HepG2 (cell line): ENCODE results near the gene CCDC136. TPM values are rescaled to one million over a fixed set of nuclear protein-coding genes. Genes with fewer than 3 reads are reported as not detected.

ENCODE experiments used
- ATAC-seq: fragments of 200-7000 bp; cut with Tn5 transposase; 3 replicates; pipeline ENCODE4 v1.9.1; 2020; ENCODE audit warnings: mild to moderate bottlenecking, moderate library complexity
- BruUV-seq: library from RNA; stranded (reverse); fragments of 400-500 nt; replicated peaks from 2 replicates; lab custom pipeline; 2021; lab: Mats Ljungman, UMichigan
- CTCF ChIA-PET: fragments of 300-600 bp; formaldehyde crosslinking; extraction: SDS; loops from one replicate; lab custom pipeline; 2021; ENCODE audit warnings: low total read pairs, inconsistent platforms, low intra/inter-chr PET ratio; lab: Yijun Ruan, JAX
- POLR2A ChIA-PET: fragments of 350-600 bp; sonication (Branson Sonifier 250); formaldehyde crosslinking; loops from one replicate; lab custom pipeline; 2020; ENCODE audit warnings: antibody characterized with exemption, inconsistent platforms; lab: Yijun Ruan, JAX
- DNase-seq: peaks from one replicate; pipeline ENCODE4 v3.0.0-alpha.2; 2015; ENCODE audit warnings: low spot score
- FAIRE-seq: peaks from 3 replicates; lab custom pipeline; 2011; peaks lifted over from hg19 to GRCh38; lab: Jason Lieb, UNC
- H2AFZ ChIP-seq: one replicate; pipeline ENCODE4 v1.6.1; 2011; ENCODE audit warnings: low read length, inconsistent platforms
- H3K27ac ChIP-seq: fragments of 300-600 bp; 3 replicates; pipeline ENCODE4 v1.8.0; 2011; ENCODE audit warnings: mixed run types, mild to moderate bottlenecking, mixed read lengths, low read length, inconsistent platforms; ENCODE audit not compliant: insufficient read depth; ENCODE audit errors: extremely low read length
- H3K27me3 ChIP-seq, 2 experiments: fragments of 200-600 bp in 1 of 2; 2 replicates in 1 of 2; 3 replicates in 1 of 2; pipeline versions ENCODE4 v1.6.0 to v1.8.0; 2011; ENCODE audit warnings: low read length in 2 of 2, mild to moderate bottlenecking in 2 of 2, moderate library complexity in 2 of 2, inconsistent platforms in 1 of 2; ENCODE audit not compliant: insufficient read depth in 2 of 2, control insufficient read depth in 1 of 2
- H3K36me3 ChIP-seq, 2 experiments: fragments of 200-600 bp in 1 of 2; replicated peaks in 1 of 2; 2 replicates in 1 of 2; 3 replicates in 1 of 2; pipeline versions ENCODE4 v1.5.1 to v1.8.0; 2011; ENCODE audit warnings: low read length in 2 of 2, inconsistent platforms in 1 of 2; ENCODE audit not compliant: insufficient read depth in 2 of 2, control insufficient read depth in 1 of 2
- H3K4me1 ChIP-seq: 2 replicates; pipeline ENCODE4 v1.5.1; 2012; ENCODE audit warnings: low read length, inconsistent platforms; ENCODE audit not compliant: insufficient read depth
- H3K4me2 ChIP-seq: 2 replicates; pipeline ENCODE4 v1.6.0; 2011; ENCODE audit warnings: low read depth, low read length, inconsistent platforms
- H3K4me3 ChIP-seq, 3 experiments: fragments of 200-600 bp in 1 of 3; sonication (generic), shearing (Covaris generic) in 1 of 3; replicated peaks in 1 of 3; 2 replicates each; pipeline ENCODE4 v1.5.1; 2011 to 2016; ENCODE audit warnings: low read length in 3 of 3, inconsistent platforms in 2 of 3, low read depth in 2 of 3, mild to moderate bottlenecking in 2 of 3, control low read depth in 1 of 3, mixed read lengths in 1 of 3; ENCODE audit not compliant: insufficient read depth in 1 of 3
- H3K79me2 ChIP-seq: one replicate; pipeline ENCODE4 v1.6.1; 2011; ENCODE audit warnings: low read length, inconsistent platforms; ENCODE audit not compliant: insufficient read depth
- H3K9ac ChIP-seq: 2 replicates; pipeline ENCODE4 v1.6.0; 2011; ENCODE audit warnings: mild to moderate bottlenecking, low read depth, low read length, inconsistent platforms; ENCODE audit not compliant: insufficient read depth
- H3K9me3 ChIP-seq: 2 replicates; pipeline ENCODE4 v1.5.1; 2012; ENCODE audit warnings: mild to moderate bottlenecking, low read length
- H4K20me1 ChIP-seq: 2 replicates; pipeline ENCODE4 v1.6.0; 2011; ENCODE audit warnings: inconsistent platforms, mild to moderate bottlenecking, low read length, moderate library complexity; ENCODE audit not compliant: insufficient read depth
- ARHGAP35 ChIP-seq: sonication (generic); formaldehyde crosslinking; IDR thresholded peaks from 2 replicates; pipeline ENCODE4 v1.9.0; 2022; ENCODE audit warnings: mild to moderate bottlenecking, inconsistent platforms, moderate library complexity, missing genetic modification reagents, borderline replicate concordance
- ERF ChIP-seq: IDR thresholded peaks from 2 replicates; pipeline ENCODE4 v1.6.1; 2018; ENCODE audit warnings: missing biosample characterization, missing genetic modification reagents
- JUNB ChIP-seq: sonication (generic); formaldehyde crosslinking; IDR thresholded peaks from 2 replicates; pipeline ENCODE4 v1.8.0; 2022; ENCODE audit warnings: missing genetic modification reagents, mild to moderate bottlenecking, borderline replicate concordance
- KAT2B ChIP-seq: fragments of 150-350 bp; IDR thresholded peaks from 2 replicates; pipeline ENCODE4 v1.6.1; 2014; ENCODE audit warnings: low read depth, low read length, borderline replicate concordance
- MAFF ChIP-seq: IDR thresholded peaks from 2 replicates; pipeline ENCODE4 v1.6.1; 2011; ENCODE audit warnings: low read depth, low read length, improper control_type of control experiment
- MAFK ChIP-seq, 2 experiments: IDR thresholded peaks in 1 of 2; conservative IDR thresholded peaks in 1 of 2; 2 replicates each; pipeline ENCODE4 v1.6.1; 2011; ENCODE audit warnings: improper control_type of control experiment in 2 of 2, low read length in 2 of 2
- POLR2AphosphoS2 ChIP-seq: IDR thresholded peaks from 2 replicates; pipeline ENCODE4 v1.6.1; 2011; ENCODE audit warnings: low read depth, low read length, improper control_type of control experiment
- SALL1 ChIP-seq: sonication (generic); formaldehyde crosslinking; IDR thresholded peaks from 2 replicates; pipeline ENCODE4 v1.8.0; 2022; ENCODE audit warnings: mild to moderate bottlenecking, missing genetic modification reagents
- ZBTB21 ChIP-seq: sonication (generic); formaldehyde crosslinking; IDR thresholded peaks from 2 replicates; pipeline ENCODE4 v1.4.0; 2020; ENCODE audit warnings: missing genetic modification reagents
- ZKSCAN5 ChIP-seq: sonication (generic); formaldehyde crosslinking; IDR thresholded peaks from 2 replicates; pipeline ENCODE4 v1.5.1; 2020; ENCODE audit warnings: mild to moderate bottlenecking, missing genetic modification reagents
- ZNF382 ChIP-seq: sonication (generic); formaldehyde crosslinking; IDR thresholded peaks from 2 replicates; pipeline ENCODE4 v1.5.0; 2020; ENCODE audit warnings: missing genetic modification reagents, mild to moderate bottlenecking, borderline replicate concordance
- ZNF691 ChIP-seq: sonication (generic); formaldehyde crosslinking; IDR thresholded peaks from 2 replicates; pipeline ENCODE4 v1.4.0; 2020; ENCODE audit warnings: missing genetic modification reagents, low read depth, mild to moderate bottlenecking, borderline replicate concordance
- WGBS: methylation state at CpG from one replicate; pipeline ENCODE4 v1.1.6; 2017; ENCODE audit warnings: low lambda C conversion rate; 5-methylcytosine and 5-hydroxymethylcytosine counted together
- in situ Hi-C: cut with HindIII; loops from 2 replicates; pipeline ENCODE4 v1.10.0; 2017; ENCODE audit warnings: low pct_unique_long_range_greater_than_20kb; ENCODE audit not compliant: extremely low pct_ligation_motif_present
- intact Hi-C: fragments of 100-400 bp; cut with micrococcal nuclease; formaldehyde crosslinking; loops from one replicate; pipeline ENCODE4 v1.10.0; 2022; ENCODE audit not compliant: unreplicated experiment
- polyA plus RNA-seq, 8 experiments: library from polyadenylated mRNA; depleted of rRNA in 3 of 8; stranded (reverse) in 7 of 8; unstranded in 1 of 8; fragments of >200 nt; fragmentation: Illumina TruSeq in 4 of 8; extraction: Trizol in 4 of 8; gene quantifications; 2 replicates each; pipeline versions ENCODE4 v1.2.1 to v1.2.3, GENCODE V29; 2011 to 2016; ENCODE audit warnings: low read depth in 4 of 8, missing spikeins in 1 of 8, mixed read lengths in 1 of 8; ENCODE audit not compliant: insufficient read depth in 1 of 8
- total RNA-seq, 5 experiments: library from RNA; depleted of rRNA; stranded (reverse); fragments of >200 nt; fragmentation: Illumina TruSeq; extraction: Trizol; gene quantifications; 2 replicates each; pipeline ENCODE4 v1.2.3, GENCODE V29; 2016; ENCODE audit warnings: low read depth in 1 of 5

The CCDC136 gene
- total and polyA plus RNA-seq, 2 of the 13 experiments (the other 11 are each of a cell fraction or from before 2014, with no cell fraction given): 0.04 to 0.38 TPM

DNA sequence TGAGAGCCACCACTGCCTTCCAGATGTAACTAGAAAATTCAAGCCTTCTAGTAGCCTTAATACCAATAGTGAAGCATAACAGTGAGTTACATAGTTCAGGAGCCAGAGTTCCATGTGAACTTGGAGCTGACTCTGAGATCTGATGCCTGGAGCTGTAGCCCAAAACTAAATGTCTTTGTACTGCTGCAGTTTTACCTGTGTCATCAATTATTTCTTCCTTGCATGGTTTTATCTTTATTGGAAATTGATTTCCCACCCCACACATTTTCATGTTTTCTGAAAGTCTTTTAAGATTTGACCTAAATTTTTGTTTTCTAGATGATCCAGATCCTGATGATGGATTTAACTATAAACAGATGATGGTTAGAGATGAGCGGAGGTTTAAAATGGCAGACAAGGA lies 33.2 kb upstream of the CCDC136 start:
- Histone ChIP-seq H3K4me2 (no peak overlapping the region), H3K27me3 (no peaks in the 10 kb centered on the region), H3K36me3 (peaks cover 10 to 80% of the 10 kb centered on the region in 2 experiments), H3K9me3 (no peaks in the 10 kb centered on the region), H4K20me1 (peaks cover 6% of the 10 kb centered on the region; the same call in 1 of the 2 replicates), H2AFZ (no peak overlapping the region), H3K9ac (no peak overlapping the region), H3K79me2 (peaks cover 10% of the 10 kb centered on the region), H3K27ac (no peak overlapping the region), H3K4me1 (no peaks in the 10 kb centered on the region), H3K4me3 (no peak overlapping the region)
- no peak for DNase-seq
- ChIA-PET CTCF (no interaction called here), POLR2A (no interaction called here)
- WGBS: 97% methylated on average over 1 of the region's 1 CpG
- no peak for FAIRE-seq
- TF ChIP-seq ARHGAP35 (CRISPR knock-in tag) (no peak), KAT2B (no peak), JUNB (CRISPR knock-in tag) (no peak), MAFK (conservative IDR thresholded peaks at IDR 0.05 in 1 of 2, IDR thresholded peaks at IDR 0.05 in 1 of 2; ENCODE audit: low read length in 2 of 2) (peak; percentile 69 to 78), ZNF382 (no peak), ERF (no peak), SALL1 (CRISPR knock-in tag) (no peak), ZBTB21 (CRISPR knock-in tag) (no peak), MAFF (peak; percentile 64), ZKSCAN5 (CRISPR knock-in tag) (no peak)
- ATAC-seq: no peak
- BruUV-seq: no TSS peak
- intact Hi-C loops: no loop called here
- in situ Hi-C loops: no loop called here

DNA sequence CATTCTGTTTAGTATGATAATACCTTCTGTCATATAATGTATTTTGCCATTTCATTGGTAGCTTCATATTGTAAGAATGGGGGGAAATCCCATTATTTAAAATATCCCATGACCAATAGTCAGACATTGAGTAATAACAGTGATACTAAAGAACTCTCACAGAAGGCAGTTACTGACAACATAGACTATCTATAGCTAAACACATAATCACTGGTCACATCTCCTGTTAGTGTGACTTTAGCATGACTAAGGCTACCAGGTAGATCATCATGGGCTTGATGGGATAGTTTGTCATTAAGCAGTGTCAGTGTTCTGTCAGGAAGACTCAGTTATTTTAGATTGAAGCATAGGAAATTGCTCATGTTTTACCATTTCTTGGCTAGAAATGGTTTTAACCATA lies 32.5 kb upstream of the CCDC136 start:
- H3K79me2 ChIP-seq: peaks cover 7% of the 10 kb centered on the region
- CTCF ChIA-PET: no interaction called here

More for the DNA sequence above, 32.5 kb upstream of the CCDC136 start:
- Histone ChIP-seq H3K4me1 (no peaks in the 10 kb centered on the region), H3K27me3 (no peaks in the 10 kb centered on the region), H3K9me3 (no peaks in the 10 kb centered on the region), H3K9ac (no peak overlapping the region), H4K20me1 (peaks cover 6% of the 10 kb centered on the region; the same call in 1 of the 2 replicates), H3K4me3 (no peak overlapping the region), H3K27ac (no peak overlapping the region), H2AFZ (no peak overlapping the region), H3K36me3 (peaks cover 12 to 80% of the 10 kb centered on the region in 2 experiments), H3K4me2 (no peak overlapping the region)
- BruUV-seq: no TSS peak
- TF ChIP-seq POLR2AphosphoS2 (peak; percentile 59; the same call in 1 of the 2 replicates), ZNF691 (no peak)
- no peak for DNase-seq
- ATAC-seq: no peak
- no peak for FAIRE-seq
- POLR2A ChIA-PET: no interaction called here
- intact Hi-C loops (no loop called here), in situ Hi-C loops (no loop called here)
